K562 (cell line): ENCODE data around the gene METTL14.

Experiments used
- BRCA1 ChIP-seq, 2 experiments: fragments of 450-650 bp in 1 of 2; sonication (generic) in 1 of 2; formaldehyde crosslinking in 1 of 2; IDR thresholded peaks; 2 replicates each; pipeline versions ENCODE4 v1.5.0 to v1.6.1; 2017 to 2020; ENCODE audit warnings: mild to moderate bottlenecking in 1 of 2, missing genetic modification reagents in 1 of 2
- KLF13 ChIP-seq: fragments of 450-650 bp; IDR thresholded peaks from 2 replicates; pipeline ENCODE4 v1.6.1; 2016; ENCODE audit warnings: missing genetic modification characterization, low read depth, mild to moderate bottlenecking, missing compliant biosample characterization, moderate library complexity, borderline replicate concordance
- L3MBTL2 ChIP-seq: fragments of 450-650 bp; IDR thresholded peaks from 2 replicates; pipeline ENCODE4 v1.6.1; 2016; ENCODE audit warnings: mild to moderate bottlenecking, moderate library complexity
- MTA1 ChIP-seq: fragments of 450-650 bp; IDR thresholded peaks from 2 replicates; pipeline ENCODE4 v1.6.1; 2017; ENCODE audit warnings: borderline replicate concordance
- POLR2A ChIP-seq: fragments of 450-650 bp; conservative IDR thresholded peaks from 2 replicates; pipeline ENCODE4 v1.6.1; 2016
- SPI1 ChIP-seq: IDR thresholded peaks from 2 replicates; pipeline ENCODE4 v1.6.1; 2011; ENCODE audit warnings: low read depth, low read length, control low read depth, borderline replicate concordance

DNA sequence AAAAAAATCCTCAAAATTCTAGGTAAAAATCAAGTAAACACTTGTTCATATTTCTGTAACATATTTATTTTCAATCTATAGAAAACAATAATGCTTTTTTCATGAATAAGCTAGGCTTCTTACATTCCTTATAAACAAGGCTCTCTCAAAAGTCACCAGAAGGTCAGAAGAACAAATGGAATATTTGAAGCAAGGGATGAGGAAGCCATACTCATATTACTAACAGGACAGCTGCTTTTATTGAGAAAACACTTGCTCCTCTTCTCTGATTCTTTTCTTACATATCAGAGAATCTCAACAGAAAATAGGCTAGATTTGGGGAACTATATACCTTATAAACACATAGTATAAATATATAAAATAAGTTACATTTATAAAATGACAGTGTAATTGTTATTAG is 67.9 kb downstream of the METTL14 start:
- no peak for TF ChIP-seq POLR2A
- no peak for TF ChIP-seq BRCA1 (IDR thresholded peaks at IDR 0.05)
- TF ChIP-seq BRCA1 (CRISPR knock-in tag; IDR thresholded peaks at IDR 0.05) = no peak
- TF ChIP-seq MTA1 = no peak
- TF ChIP-seq KLF13 (tag) = no peak
- no peak for TF ChIP-seq SPI1
- no peak for TF ChIP-seq L3MBTL2
